Effector CD8-positive, alpha-beta T cell (primary cell): ENCODE results near the gene MCL1.

Source experiments
- DNase-seq: peaks from one replicate; lab custom pipeline; 2025; lab: John Stamatoyannopoulos, UW

MCL1 gene

DNA sequence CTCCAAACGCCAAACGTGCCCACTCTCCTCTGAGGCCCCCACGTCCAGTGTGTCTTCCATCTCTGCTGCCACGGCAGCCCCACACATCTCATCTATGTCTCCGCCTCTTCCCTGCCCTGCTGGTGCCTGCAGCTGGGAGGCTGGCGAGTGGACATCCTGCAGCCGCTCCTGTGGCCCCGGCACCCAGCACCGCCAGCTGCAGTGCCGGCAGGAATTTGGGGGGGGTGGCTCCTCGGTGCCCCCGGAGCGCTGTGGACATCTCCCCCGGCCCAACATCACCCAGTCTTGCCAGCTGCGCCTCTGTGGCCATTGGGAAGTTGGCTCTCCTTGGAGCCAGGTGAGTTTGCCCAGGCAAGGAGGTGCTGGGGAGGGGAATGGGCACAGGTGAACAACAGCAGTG lies 21.6 kb downstream of the MCL1 start:
- DNase-seq: no peak

DNA sequence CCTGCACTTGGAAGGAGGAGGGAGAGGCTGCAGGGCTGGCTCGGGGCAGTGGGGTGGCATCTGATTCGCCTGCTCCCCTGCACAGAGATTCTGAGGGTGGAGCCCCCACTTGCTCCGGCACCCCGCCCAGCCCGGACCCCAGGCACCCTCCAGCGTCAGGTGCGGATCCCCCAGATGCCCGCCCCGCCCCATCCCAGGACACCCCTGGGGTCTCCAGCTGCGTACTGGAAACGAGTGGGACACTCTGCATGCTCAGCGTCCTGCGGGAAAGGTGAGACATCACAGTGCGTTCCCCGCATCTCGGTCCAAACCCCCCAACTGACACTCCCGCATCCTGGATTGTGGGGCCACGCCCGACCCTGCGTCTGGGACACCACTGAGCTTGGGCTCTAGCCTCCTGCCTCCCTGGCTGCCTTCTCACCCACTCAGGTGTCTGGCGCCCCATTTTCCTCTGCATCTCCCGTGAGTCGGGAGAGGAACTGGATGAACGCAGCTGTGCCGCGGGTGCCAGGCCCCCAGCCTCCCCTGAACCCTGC lies 22.3 kb downstream of the MCL1 start:
- no peak for DNase-seq

DNA sequence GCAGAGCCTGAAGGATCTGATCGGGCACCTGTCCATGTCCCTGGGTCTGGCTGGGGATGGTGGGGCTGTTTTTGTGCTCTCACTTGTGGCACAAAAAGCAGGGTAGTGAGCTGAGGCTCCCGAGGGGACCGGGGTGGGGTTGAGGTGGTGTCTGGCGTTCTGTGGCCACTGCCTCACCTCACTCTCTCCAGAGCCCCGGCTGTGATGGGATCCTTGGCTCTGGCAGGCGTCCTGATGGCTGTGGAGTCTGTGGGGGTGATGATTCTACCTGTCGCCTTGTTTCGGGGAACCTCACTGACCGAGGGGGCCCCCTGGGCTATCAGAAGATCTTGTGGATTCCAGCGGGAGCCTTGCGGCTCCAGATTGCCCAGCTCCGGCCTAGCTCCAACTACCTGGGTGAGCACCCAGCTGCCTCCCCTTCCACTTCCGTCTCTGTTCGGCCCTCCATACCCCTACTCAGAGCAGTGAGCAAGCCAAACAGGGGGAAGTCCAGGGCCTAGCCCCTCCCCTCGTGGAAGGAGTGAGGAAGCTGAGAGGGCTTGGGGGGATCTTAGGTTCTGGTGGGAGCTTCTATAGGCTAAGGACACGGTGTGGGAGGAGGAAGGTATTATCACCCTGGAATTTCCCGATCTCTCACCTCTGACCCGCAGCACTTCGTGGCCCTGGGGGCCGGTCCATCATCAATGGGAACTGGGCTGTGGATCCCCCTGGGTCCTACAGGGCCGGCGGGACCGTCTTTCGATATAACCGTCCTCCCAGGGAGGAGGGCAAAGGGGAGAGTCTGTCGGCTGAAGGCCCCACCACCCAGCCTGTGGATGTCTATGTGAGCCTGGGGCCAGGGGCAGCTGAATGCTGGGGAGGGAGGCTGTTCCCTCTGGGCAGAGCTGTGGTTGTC lies 23.2 kb downstream of the MCL1 start:
- no peak for DNase-seq

DNA sequence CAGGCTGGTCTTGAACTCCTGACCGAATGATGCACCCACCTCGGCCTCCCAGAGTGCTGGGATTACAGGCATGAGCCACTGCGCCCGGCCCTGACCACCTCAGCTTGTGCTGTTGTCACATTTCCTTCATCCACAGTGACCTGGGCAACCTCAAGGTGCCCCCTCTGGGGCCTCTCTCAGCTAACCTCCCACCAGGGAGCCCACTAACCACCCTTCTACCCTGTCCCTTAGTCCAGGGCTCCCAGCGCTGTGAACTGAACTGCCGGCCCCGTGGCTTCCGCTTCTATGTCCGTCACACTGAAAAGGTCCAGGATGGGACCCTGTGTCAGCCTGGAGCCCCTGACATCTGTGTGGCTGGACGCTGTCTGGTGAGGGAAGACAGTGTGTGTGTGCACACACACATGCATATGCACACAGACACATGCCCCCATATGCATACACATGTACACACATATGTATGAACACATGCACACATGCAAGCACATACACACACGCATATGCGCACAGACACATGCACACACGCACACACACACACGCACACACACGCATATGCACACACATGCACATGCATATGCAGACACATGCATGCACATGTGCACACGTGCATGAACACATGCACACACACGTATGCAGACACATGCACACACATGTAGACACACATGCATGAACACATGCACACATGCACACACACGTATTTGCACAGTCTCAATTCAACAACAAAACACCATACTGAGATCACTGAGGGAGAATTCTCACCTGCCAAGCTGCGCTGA lies 24.0 kb downstream of the MCL1 start:
- no peak for DNase-seq

GRCh38 chr1:150554086-150554452 lies 25.3 kb downstream of the MCL1 start:
- DNase-seq: no peak

GRCh38 chr1:150553392-150554085 lies 25.9 kb downstream of the MCL1 start:
- DNase-seq: no peak

DNA sequence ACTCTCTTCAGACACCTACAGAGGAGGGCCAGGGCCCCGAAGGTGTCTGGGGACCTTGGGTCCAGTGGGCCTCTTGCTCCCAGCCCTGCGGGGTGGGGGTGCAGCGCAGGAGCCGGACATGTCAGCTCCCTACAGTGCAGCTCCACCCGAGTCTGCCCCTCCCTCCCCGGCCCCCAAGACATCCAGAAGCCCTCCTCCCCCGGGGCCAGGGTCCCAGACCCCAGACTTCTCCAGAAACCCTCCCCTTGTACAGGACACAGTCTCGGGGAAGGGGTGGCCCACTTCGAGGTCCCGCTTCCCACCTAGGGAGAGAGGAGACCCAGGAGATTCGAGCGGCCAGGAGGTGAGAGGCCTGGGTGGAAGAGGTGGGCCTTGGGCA lies 26.5 kb downstream of the MCL1 start:
- DNase-seq: no peak

DNA sequence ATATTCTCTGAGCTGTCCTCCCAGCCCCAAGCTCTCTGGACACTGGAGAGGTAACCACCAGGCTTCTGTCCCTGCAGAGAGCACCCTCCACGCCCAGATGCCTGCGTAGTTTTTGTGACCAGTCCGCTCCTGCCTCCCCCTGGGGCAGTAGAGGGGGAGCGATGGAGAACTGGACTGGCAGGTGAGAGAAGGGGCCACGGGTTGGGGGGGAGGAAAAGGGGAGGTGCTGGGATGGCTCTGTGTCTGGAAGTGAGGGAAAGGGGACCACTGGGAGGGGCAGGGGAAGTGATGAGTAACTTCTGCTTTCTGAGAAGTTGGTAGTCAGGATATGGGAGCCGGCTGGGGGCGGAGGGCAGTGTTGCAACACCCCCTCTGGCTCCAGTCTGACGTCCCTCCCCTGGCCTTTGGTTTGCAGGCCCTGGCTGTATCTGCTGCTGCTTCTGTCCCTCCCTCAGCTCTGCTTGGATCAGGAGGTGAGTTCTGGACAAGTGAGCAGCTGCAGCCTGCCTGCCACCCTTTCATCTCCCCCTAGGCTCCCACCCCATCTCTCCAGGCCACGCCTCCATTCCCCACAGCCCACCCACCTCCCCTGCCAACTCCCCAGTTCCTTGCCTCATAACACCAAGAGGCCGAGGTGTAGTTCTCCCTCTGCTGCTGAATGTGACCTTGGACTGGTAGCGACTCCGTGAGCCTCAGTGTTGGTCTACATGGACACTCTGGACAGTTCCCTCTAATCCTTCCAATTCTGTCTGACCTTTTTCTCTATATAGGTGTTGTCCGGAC lies 27.1 kb downstream of the MCL1 start:
- no peak for DNase-seq

DNA sequence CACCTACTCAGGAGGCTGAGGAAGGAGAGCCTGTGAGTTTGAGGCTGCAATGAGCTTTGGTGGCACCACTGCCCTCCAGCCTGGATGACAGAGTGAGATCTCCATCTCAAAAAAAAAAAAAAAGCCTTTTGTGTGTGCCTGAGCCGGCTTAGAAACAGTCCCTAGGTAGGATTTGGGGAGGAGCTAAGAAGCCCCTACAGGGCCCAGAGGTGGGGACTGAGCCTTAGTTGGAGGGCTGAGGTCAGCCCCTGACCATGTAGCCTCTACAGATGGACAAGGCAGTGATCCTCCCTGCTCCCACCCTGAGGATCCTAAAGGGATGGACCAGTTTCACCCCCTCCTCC lies 27.7 kb downstream of the MCL1 start:
- DNase-seq: no peak

- no peak for DNase-seq
Observed at GRCh38 chr1:150551051-150551783, 28.2 kb downstream of the MCL1 start.

DNA sequence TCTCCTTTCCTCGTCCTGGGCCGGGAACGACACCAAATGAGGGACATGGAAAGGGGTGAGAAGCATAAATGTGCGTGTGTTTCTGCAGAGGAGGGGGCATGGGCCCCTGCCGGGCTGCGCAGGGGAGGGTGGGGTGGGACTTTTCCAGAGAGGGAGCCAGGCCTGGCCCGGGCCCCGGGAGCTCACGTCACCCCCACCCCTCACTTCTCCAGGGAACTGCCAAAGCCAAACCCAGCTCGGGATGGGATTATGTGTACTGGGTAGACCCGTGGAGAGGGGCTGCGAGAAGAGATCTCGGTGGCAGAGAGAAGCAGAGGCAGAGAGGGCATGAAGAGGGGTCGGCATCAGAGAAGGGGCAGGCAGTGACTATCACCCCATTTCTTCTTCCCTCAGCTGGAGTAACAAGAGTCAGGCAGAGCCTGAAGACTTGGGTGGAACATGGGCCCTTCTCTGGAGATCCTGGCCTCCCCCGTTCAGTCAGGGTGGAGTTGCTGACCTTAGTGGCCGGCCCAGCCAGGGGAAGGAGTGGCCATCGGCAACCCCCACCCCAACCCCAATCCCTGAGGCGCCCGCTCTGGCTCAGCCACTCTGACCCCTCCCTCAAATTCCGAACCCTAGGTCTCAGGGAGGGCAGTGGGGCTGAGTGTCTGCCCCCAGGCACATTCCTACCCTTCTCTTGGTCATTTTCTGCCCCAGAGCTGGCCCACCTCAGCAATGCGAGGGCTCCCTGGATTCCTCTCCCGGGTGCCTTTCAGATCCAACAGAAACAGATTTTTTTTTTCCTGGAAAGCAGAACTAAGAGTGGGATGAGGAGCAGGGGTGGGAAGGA lies 29.0 kb downstream of the MCL1 start:
- no peak for DNase-seq

DNA sequence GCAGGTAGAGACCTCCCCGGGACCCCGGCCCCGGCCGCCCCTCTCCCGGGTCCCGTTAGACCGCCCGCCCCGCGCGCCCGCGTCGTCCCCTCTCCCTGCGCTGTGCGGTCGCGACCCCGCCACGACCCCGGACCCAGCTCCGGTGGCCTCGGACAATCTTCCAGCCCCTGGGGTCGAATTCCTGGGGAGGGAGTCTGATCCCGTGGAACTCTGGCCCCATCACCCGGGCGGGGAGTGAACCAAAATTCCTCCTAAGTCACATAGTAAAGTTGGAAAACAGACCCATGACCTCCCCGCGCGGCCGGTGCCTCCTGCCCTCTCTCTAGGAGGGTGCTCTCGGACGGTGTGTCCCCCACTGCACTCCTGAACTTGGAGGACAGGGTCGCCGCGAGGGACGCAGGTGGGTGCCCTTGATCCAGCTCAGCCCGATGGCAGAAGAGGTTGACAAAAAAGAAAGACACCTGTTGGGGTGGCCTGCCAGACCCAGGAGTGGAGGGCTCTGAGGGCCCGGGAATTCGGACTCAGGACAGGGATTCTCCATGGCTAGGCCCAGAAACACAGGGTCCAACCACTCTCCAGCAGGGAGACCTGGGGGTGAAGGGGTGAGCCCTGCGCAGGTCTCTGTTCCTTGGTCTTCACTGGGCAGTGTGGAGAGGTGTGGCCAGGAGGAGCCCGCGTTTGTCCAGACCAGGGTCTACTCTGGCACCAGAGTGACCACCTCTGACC lies 29.8 kb downstream of the MCL1 start:
- DNase-seq: no peak

DNA sequence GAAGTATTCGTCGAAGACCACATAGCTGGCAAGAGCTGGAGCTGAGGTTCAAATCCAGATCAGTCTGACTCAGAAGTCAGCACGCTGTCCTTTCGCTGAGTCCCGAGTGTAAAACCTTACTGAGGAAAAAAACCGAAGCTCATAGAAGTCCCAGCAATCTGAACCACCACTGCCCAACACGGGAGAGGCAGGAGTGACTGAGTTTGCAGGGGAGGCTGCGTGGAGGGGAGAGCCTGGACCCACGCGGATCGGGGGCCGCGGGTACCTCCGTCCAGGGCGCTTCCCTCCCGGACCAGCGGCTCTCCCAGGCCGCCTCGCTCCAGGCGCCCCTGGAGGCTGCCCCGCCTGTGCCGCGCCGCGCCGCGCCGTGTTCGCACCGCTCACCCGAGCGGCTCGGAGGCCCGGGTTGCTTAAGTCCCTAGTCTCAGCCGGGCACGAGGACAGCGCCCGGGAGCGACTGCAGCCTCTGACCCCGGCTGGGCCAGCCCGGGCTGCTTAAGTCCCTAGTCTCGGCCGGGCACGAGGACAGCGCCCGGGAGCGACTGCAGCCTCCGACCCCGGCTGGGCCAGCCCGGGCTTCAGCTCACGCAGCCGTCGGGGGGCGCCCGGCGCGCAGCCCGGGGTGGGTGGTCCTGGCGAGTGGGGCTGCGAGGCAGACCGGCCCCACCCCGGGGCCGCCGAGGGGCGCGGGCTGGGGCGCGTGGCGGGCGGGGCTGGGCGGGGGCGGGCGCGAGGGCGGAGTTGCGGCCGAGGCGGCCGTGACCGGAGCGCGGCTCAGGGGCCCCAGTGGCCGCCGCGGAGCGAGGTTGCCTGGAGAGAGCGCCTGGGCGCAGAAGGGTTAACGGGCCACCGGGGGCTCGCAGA lies 30.5 kb downstream of the MCL1 start, which contains the start of gene ADAMTSL4:
TSS of gene ADAMTSL4 (plus strand) at position 777 of the 864 bp plus-strand sequence. CDS start 2,881 bp downstream, outside the sequence.
- no peak for DNase-seq

GRCh38 chr1:150548324-150548631 lies 31.1 kb downstream of the MCL1 start:
- DNase-seq: no peak

DNA sequence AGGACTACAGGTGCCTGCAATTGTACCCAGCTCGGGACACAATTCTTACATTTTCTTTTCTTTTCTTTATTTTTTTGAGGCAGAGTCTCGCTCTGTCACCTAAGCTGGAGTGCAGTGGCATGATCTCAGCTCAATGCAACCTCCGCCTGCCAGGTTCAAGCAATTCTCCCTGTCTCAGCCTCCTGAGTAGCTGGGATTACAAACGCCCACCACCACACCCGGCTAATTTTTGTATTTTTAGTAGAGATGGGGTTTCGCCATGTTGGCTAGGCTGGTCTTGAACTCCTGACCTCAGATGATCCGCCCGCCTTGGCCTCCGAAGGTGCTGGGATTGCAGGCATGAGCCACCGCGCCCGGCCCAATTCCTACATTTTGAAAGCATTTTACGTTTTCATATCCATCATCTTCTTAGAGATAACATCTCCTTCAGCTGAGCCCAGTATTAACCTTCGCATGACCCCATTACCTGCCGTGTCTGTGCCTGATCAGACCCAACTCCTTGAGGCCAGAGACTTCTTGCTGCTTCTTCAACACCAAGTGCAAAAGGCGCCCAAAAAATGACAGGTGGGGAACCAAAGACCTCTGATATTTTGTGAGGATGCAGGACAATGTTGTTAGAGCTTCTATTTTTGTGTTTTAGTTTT lies 33.0 kb downstream of the MCL1 start:
- no peak for DNase-seq

- DNase-seq: no peak
Observed at GRCh38 chr1:150545486-150546032, 33.9 kb downstream of the MCL1 start.

DNA sequence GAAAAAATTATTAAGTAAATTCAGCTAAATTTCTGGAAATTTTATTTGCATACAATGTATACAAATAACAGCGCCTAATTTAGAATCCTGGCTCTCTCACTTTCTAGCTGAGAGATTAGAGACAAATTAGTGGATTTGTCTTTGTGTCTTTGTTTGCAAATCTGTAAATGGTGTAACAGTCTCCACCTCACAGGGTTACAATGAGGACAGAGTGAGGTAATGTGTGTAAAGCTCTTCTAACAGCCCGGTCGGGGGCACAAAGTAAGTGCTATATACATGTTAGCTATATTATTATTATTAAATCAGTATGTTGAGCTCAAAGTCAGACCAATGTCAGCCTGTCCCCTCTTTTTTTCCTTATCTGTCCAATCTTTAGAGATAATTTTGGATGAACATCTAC lies 35.2 kb downstream of the MCL1 start:
- no peak for DNase-seq
